GM21529 (cell line): ENCODE measurements around the gene DLK2.

Experiments used
- ATAC-seq: cut with Tn5 transposase; IDR thresholded peaks from one replicate; pipeline ENCODE4 v1.9.1; 2021; ENCODE audit not compliant: unreplicated experiment

The DLK2 gene

GRCh38 chr6:43454290-43454695 is 1.1 kb downstream of the DLK2 start:
- no peak for ATAC-seq

DNA sequence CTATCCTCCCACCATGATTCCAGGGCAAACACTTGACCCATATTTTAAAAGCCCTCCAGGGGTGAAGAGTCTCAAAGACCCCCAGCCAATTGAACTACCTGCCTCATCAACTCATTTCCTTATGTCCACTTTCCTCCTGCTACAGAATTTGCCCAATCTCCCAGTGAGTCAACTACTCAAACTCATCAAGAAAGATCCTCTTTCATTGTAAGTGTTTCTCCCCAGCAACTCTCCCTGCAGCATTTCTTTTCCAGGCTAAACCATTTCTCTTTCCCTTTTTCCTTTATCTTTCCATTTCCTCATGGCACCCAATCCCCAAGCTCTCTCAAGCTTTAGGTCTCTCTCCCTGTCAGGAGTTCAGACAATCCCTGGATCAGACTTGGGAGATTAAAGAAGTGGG is 1.5 kb downstream of the DLK2 start:
- ATAC-seq, result no peak

GRCh38 chr6:43452896-43453295 is 2.5 kb downstream of the DLK2 start:
- no peak for ATAC-seq

- ATAC-seq, result no peak
Observed at GRCh38 chr6:43451939-43452338, 3.4 kb downstream of the DLK2 start.

DNA sequence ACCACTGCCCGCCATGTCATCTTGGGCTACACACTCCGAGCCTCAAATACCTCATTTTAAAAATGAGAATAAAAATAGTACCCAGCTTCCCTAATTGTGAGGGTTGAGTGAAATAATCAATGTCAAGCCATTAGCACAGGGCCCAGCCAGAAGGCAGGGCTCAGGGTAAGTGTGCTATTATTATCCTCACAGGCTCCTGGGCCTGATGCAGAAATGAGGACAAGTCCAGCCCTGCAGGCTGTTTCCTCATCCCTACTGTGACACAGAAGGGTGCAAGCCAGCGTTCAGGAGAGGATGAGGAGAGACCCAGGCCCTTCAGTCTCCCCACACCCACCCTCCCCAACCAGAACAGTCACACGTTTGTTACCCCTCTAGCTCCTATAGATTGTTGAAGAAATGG is 4.0 kb downstream of the DLK2 start:
- no peak for ATAC-seq

DNA sequence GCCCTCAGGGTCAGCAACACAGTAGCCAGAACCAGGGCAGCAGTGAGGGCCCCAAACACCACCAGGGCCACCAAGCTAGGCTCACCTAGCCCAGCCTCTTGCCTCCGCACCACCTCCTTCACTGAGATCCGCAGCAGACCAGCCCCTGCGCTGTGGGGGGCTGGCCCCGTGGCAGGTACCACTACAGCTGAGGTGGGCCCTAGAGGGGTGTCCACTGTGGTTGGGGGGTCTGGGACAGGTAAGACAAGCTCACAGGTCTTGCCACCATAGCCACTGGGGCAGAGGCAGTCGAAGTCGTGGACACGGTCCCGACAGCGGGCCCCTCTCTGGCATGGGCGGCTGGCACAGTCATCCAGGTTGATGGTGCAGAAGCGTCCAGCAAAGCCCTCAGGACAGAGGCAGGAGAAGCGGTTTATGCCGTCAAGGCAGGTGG is 4.6 kb downstream of the DLK2 start:
- ATAC-seq, result no peak

GRCh38 chr6:43448916-43449315 is 6.4 kb downstream of the DLK2 start:
- ATAC-seq, result no peak

- ATAC-seq, result no peak
Observed at GRCh38 chr6:43447604-43448003, 7.7 kb downstream of the DLK2 start.

DNA sequence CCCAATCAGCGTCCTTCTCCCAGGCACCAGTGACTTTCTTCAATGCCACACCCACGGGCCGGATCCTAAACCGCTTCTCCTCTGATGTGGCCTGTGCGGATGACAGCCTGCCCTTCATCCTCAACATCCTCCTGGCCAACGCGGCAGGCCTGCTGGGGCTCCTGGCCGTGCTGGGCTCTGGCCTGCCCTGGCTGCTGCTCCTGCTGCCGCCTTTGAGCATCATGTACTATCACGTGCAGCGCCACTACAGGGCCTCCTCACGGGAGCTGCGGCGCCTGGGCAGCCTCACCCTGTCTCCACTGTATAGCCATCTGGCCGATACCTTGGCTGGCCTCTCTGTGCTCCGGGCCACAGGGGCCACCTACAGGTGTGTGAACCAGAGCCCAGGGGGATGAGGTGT is 9.8 kb downstream of the DLK2 start:
- ATAC-seq, result no peak

- ATAC-seq, result no peak
Observed at GRCh38 chr6:43444582-43444981, 10.8 kb downstream of the DLK2 start.

- no peak for ATAC-seq
Observed at GRCh38 chr6:43444036-43444435, 11.3 kb downstream of the DLK2 start.

DNA sequence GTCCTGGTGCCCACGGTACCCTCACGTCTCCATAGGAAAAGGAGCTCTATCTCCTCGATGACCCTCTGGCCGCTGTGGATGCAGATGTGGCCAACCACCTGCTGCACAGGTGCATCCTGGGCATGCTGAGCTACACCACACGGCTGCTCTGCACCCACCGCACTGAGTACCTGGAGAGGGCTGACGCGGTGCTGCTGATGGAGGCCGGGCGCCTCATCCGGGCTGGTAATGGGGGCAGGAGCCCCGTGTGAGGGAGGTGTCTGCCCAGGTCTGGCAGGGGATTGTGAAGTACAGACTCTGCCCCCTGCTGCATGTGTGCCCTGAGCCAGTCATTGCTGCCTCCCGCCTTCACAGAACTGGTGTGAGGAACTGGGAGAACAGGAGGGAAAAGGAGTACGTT is 12.4 kb downstream of the DLK2 start:
- no peak for ATAC-seq

- ATAC-seq, result no peak
Observed at GRCh38 chr6:43437700-43438099, 17.6 kb downstream of the DLK2 start.

GRCh38 chr6:43436577-43437282 is 18.6 kb downstream of the DLK2 start:
- ATAC-seq, result no peak

DNA sequence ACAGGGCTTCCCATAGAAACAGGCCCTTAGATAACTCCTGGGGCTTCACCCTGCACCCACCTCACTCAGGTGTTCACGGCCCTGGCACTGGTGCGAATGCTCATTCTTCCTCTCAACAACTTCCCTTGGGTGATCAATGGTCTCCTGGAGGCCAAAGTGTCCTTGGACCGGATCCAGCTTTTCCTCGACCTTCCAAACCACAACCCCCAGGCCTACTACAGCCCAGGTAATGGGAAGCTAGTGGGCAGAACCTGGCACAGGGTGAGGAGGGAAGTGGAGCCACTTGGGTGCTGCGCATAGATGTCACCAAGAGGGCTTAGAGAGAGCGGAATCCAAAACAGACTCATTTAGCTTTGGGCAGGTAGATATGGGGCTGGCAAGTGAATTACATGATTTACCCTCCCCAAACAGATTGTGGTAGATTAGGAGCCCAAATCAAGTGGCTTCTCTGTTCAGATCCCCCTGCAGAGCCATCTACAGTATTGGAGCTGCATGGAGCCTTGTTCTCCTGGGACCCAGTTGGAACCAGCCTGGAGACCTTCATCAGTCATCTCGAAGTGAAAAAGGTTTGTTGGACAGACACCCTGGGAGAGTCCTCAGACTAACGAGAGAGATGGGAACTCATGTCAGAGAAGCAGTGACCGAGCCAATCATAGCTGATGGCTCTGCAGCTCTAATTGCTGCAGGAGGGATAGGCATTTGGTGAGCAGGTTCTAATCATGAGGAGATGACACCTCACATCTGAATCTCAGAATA is 19.5 kb downstream of the DLK2 start:
- ATAC-seq, result no peak

GRCh38 chr6:43434943-43435342 is 20.4 kb downstream of the DLK2 start:
- ATAC-seq, result no peak

DNA sequence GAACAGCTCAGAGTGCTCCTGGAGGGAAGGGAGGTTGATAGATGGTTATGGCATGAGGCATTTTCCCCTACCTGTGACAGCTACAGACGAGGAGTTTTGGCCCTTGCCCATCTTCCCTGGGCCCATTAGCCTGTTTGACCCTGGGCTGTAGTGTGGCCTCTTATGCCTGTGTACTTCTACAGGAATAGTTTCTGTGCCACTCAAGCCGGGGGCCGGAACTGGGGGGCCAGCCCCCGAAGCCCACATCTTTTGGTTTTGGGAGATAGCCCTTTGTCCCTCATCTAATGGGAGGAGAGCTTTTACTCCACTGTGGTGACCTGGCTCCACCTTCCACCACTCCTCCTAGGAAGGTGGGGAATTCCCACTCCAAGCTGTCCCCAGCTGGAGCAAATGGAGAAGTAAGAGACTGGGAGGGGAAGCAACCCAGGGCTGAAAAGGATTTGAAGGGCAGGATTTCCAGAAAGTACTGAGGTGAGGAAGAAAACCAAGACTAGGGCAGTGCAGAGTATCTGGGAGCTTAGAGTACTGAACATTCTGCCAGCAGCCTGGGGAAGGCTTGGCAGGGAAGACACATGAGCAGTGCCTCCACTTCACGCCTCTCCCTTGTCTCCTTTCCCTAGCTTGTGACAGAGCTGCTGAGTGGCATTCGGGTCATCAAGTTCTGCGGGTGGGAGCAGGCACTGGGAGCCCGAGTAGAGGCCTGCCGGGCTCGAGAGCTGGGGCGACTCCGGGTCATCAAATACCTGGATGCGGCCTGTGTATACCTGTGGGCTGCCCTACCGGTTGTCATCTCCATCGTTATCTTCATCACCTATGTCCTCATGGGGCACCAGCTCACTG is 21.1 kb downstream of the DLK2 start:
- no peak for ATAC-seq

GRCh38 chr6:43433148-43433547 is 22.2 kb downstream of the DLK2 start:
- ATAC-seq, result no peak

GRCh38 chr6:43432009-43432945 is 23.1 kb downstream of the DLK2 start:
- ATAC-seq, result no peak

DNA sequence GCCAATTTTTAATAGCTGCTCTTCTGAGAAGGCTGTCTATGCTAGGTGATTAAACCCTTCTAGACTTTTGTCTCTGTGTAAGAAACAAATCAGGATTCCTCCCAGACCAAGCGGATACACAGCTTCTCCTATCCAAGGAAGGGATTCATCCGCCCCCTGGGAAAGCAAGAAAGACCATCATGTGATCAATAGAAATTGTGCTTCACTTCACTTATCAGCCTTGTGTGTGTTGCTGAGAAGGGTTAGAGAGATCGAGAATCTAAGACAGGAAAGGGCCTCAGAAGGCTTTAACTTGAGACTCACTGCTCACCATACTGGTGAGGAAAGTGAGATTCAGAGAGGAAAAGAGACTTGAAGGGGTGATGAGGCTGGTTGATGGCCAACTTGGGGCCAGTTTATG is 26.5 kb downstream of the DLK2 start:
- ATAC-seq, result no peak

DNA sequence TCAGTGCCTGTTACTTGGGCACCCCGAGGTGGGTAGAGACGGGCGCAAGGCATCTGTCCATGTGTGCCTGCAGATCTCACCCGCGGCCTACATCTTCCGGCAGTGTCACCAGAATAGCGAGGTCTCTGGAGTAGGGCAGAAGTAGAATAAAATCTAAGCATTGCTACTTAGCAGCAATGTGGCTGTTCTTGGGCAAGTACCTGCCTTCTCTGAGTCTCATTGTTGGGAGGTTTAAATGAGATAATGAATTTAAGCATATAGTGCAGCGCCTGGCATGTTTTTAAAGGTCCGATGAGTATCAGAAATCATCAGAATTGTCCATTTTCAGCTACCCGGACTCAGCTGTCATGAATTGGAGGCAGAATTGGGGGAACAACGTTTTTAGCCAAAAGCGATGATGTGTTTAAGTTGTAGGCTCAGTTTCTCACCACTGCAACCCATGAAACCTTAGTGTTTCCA is 27.2 kb downstream of the DLK2 start:
- ATAC-seq, result no peak
